HG03025 (cell line): ENCODE measurements around the gene GP2.
"Not testable (repeated sequence)": the region's sequence is repeated elsewhere in the genome, so short reads cannot be mapped to it uniquely, and the experiment has no call there.

Source experiments
- ATAC-seq: cut with Tn5 transposase; IDR thresholded peaks from one replicate; pipeline ENCODE4 v1.9.1; 2021; ENCODE audit warnings: mild to moderate bottlenecking, moderate library complexity; ENCODE audit not compliant: unreplicated experiment, low FRiP score

GP2 gene

GRCh38 chr16:20326321-20326720, 992 bp downstream of the GP2 start:
- ATAC-seq: no peak

GRCh38 chr16:20325005-20325404, 2.3 kb downstream of the GP2 start:
- no peak for ATAC-seq

DNA sequence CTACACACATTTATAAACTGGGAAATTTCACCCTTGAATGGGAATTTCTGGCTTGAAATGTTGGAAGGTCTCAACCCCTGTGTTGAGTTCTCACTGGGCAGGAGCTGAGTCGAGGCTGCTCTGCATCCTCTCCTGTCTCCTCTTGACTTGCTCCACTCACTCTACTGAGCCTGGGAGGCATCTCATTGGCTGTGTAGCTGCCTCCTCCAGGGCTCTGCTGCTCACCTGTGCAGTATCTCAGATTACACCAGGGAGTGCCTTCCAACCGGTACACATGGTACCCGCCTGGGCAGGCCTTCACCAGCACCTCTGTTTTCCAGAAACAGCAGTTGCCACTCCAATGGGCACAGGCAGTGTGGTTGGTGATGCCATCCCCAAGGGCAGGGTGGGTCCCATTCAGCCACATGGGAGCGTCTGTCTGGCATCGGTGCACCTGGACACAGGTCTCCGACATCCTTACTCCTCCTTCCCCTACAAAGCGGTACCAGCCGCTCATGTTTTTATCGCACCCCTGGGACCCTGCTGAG, 3.7 kb downstream of the GP2 start:
- no peak for ATAC-seq

DNA sequence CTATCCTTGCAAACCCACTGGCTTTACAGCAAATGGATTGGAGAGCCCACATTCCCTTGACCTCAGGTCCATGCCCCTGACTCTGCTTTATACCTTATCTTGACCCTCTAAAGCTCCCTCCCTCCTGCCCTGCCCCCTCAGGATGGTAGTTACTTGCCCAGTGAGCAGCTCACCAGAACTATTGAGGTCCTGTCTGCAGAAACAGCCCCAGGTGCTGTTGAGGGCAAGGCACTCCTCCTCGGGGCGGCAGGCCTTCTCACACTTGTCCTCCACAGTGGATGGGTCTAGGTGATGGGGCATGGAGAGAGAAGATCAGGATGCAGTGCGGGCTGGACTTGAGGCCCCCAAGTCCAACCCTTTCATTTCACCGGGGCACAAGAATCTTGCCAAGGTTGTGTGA, 4.6 kb downstream of the GP2 start:
- no peak for ATAC-seq

- no peak for ATAC-seq
Measured at GRCh38 chr16:20321671-20322070, 5.6 kb downstream of the GP2 start.

DNA sequence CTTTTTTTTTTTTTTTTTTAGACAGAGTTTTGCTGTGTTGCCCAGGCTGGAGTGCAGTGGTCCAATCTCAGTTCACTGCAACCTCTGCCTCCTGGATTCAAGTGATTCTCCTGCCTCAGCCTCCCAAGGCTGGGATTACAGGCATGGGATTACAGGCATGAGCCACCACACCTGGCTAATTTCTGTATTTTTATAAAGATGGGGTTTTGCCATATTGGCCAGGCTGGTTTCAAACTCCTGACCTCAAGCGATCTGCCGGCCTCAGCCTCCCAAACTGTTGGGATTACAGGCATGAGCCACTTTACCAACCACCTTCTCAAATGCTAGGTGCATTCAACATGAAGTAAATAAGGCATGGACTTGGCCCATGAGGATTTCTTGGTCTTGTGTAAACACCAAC, 6.3 kb downstream of the GP2 start:
- not testable (repeated sequence) for ATAC-seq

DNA sequence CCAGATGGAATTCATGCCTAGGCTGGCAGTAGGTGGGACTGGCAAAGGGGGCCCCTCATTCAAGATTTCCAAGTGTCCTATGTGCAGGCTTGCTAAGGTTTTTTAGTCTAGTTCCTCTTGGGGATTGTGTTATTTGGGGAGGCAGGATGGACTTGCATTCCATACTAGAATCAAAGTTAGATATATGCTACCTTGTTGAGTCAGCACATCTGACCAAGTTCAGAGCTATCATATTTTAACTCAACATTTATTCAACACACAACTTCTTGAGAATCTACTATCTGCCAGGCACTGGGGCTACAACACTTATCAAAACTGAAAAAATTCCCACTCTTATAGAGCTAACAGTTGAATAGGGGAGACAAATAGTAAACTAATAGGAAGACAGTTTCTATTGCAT, 6.7 kb downstream of the GP2 start:
- ATAC-seq: no peak

DNA sequence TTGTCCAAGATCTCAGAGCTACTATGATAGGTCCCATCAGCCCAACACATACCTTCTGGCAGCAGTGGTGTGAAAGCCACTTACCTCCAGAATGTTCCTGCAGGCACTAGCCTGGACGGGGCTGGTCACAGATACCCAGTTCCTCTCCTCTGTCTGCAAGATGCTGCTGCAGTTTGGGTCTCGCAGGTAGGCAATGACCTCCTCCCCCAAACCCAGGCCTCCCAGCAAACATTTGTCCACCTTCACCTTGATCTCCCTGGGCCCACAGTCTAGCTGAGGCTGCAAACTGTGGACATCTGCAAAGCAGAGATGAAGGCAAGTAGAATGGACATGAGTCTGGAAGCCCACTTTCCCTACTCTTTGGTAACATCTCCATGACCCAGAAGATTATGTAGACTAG, 7.1 kb downstream of the GP2 start:
- ATAC-seq: no peak

- no peak for ATAC-seq
Measured at GRCh38 chr16:20319406-20319805, 7.9 kb downstream of the GP2 start.

DNA sequence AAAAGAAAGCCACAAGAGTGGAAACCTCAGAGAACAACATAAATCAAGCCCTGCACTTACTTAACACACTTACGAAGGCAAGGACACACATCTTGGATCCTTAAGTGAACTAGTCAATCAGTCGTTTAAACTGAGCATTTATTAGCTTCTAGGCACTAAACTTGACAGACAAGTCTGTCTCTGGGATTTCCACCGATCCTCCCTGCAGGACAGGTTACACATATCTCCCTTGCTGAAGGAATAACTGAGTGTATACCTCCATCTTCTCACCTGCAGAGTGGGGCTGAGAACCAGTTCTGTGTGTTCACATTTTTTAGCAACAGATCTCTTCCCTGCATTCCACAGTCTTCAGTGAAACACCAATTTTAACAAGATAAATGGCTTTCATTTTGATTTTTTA, 8.9 kb downstream of the GP2 start:
- ATAC-seq: no peak

DNA sequence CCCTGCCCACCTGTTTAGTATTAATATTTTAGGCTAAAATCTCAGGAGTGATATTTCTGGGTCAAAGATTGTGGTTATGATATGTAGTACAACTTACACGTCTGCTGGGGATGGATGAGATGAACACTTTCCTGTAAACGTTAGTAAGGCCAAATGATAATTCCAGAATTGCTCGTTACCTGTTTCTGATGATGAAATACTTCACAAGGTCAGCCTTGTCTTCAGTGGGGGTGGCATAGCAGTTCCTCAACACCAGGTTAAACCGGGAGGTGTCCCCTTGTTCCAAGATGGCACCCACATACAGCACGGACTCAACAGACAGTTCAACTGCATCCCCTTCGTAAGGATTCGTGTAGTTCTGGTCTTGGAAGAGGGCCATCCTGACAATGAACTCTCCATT, 9.3 kb downstream of the GP2 start:
- ATAC-seq: no peak

DNA sequence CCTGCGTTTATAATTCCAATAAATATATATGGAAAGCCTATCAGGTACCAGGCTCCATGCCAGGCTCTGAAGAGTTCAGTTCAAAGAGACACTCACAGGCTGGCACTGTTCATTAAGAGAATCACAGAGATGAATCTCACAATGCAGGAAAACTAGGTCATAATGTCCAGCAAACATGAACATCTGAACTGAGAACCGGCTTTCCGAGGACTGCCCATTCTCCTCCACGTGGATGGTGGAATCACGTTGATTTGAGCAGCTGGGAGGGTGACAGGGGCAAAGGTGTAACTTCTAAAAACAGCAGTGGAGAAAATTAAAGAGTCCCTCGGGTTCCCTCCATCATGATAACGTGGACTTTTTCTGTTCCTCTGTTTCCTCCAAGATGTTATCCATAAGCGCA, 10.2 kb downstream of the GP2 start:
- ATAC-seq: no peak

GRCh38 chr16:20316715-20317114, 10.6 kb downstream of the GP2 start:
- ATAC-seq: no peak

GRCh38 chr16:20315764-20316163, 11.5 kb downstream of the GP2 start:
- ATAC-seq: no peak

- no peak for ATAC-seq
Measured at GRCh38 chr16:20314575-20314974, 12.7 kb downstream of the GP2 start.

GRCh38 chr16:20313741-20314140, 13.6 kb downstream of the GP2 start:
- ATAC-seq: no peak

DNA sequence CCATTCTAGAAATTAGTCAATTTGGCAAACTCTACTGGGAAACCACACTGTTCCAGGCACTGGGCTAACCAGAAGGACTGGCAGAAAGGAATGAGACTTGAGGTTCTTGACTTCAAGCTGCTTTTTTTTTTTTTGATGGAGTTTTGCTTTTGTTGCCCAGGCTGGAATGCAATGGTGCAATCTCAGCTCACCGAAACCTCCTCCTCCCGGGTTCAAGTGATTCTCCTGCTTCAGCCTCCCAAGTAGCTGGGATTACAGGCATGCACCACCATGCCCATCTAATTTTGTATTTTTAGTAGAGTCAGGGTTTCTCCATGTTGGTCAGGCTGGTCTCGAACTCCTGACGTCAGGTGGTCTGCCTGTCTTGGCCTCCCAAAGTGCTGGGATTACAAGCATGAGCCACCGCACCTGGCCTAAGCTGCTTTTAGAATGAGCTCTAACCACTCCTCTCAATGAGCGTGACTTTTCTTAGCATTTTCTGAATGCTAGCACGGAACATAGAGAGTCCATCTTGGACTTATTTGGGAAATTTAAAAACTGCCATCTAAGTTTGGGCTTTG, 14.7 kb downstream of the GP2 start:
- not testable (repeated sequence) for ATAC-seq

GRCh38 chr16:20311548-20311947, 15.8 kb downstream of the GP2 start:
- no peak for ATAC-seq

DNA sequence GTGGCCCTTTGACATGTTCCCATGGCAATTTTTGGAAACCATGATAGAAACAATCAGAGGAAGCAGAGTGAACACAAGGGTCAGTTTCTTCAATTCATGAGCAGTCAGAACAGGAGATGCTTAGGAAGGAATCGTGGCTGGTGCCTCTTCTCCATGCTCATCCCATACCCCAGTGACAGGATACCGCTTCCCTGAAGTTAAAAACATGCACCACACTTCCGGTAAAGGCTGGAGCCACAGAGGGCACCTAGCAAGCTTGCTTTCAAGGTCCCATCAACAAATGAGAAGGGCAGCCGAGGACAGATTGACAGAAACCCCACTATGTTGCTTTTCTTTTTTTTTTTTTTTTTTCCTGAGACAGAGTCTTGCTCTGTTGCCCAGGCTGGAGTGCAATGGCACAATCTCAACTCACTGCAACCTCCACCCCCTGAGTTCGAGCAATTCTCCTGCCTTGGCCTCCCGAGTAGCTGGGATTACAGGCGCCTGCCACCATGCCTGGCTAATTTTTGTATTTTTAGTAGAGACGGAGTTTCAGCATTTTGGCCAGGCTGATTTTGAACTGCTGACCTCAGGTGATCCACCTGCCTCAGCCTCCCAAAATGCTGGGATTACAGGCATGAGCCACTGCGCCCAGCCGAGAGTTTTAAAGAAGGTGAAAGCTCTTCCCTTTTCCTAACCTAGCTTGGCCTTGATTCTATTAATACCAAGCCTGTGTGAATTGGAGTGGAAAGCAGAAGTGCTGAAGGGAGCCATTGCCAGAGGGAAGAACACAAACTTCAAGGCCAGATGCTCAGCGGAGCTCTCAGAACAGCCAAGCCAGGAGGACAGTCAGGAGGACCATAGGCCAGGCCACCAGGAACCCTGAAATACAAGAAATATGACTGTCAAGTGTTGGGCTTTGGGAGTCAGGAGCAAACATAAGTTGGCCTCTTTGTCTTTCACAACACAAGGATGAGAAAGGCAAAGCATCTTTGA, 16.6 kb downstream of the GP2 start:
- ATAC-seq: no peak

GRCh38 chr16:20309786-20310185, 17.5 kb downstream of the GP2 start:
- no peak for ATAC-seq

DNA sequence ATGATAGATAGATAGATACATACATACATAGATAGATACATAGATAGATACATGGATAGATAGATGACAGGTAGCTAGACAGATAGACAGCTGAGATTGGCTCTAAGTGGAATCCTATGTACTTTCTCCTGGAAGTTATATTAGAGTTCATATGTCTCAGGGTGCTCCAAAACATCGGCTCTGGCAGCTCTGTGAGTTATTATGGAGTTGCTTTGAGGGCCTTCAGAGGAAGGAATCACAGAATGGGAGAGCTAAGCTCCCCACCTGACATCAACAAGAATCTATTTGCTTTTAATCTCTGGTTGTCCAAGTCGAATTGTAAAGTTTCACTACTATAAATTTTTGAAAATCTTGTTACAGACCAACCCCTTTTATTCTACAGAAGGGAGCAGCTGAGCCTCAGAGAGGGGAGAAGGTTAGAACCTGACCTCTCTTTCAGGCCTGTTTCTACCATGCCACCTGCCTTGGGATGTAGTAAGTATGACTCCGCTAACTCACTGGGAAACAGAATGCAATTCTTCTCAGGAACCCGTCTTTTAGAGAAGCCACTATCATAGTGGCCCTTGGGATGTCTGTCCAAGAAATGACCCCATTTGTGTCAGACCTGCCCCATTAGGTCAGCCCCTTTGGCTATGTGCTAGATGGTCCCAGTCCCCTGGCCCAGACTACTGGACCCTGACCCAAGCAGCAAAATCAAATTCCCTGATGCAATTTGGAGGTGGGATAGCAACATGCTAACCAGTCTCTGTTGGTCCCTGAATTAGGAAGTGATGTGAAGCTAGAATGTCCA, 18.3 kb downstream of the GP2 start:
- ATAC-seq: no peak
